SH-SY5Y (cell line): ENCODE measurements around the gene LSM14B.

Experiments used
- GATA2 ChIP-seq: IDR thresholded peaks from 2 replicates; pipeline ENCODE4 v1.6.1; 2011; ENCODE audit warnings: mild to moderate bottlenecking, low read depth, low read length
- GATA3 ChIP-seq: IDR thresholded peaks from 2 replicates; pipeline ENCODE4 v1.6.1; 2011; ENCODE audit warnings: low read depth, mild to moderate bottlenecking, low read length, moderate library complexity

DNA sequence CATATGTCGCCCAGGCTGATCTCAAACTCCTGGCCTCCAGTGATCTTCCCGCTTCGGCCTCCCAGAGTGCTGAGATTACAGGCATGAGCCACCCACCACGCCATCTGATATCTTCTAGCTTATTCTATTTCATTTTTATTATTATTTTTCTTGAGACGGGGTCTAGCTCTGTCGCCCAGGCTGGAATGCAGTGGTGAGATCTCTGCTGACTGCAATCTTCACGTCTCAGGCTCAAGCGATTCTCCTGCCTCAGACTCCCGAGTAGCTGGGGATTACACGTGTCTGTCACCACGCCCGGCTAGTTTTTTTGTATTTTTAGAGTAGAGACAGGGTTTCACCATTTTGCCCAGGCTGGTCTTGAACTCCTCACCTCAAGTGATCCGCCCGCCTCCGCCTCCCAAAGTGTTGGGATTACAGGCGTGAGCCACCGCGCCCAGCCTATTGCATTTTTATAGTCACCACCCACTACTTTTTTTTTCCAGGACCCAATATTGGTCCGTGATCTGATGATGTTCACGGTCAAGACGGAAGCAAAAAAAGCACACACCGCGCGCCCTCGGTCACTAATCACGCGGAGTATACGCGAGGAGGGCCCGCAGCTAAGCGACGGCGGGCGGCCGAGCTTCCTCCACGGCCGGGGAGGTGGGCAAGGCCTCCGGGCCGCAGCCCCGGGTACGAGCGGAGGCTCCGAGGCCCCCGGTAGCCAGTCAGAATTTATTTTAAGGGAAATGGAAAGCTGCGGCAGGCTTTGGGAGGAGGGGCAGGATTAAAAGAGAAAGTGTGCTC is 1.1 kb upstream of the LSM14B start:
- TF ChIP-seq GATA2 (no peak), GATA3 (no peak)
